Thyroid gland (tissue), 4 donors: ENCODE measurements around the gene ZNF26. TPM values are rescaled to one million over a fixed set of nuclear protein-coding genes. Genes with fewer than 3 reads are reported as not detected.

Experiments
- DNase-seq, 2 donors: peaks; one replicate each; pipeline ENCODE4 v3.0.0-alpha.2; 2019
- H3K27ac ChIP-seq, 3 donors: fragments of 200-600 bp; sonication (generic); 1 replicate in 2 of 3; 2 replicates in 1 of 3; pipeline ENCODE4 v1.5.1; 2016 to 2019; ENCODE audit warnings: mild to moderate bottlenecking in 1 of 3, moderate library complexity in 1 of 3
- H3K27me3 ChIP-seq: fragments of 200-600 bp; sonication (generic); one replicate; pipeline ENCODE4 v1.5.1; 2019
- H3K36me3 ChIP-seq, 2 donors: fragments of 200-600 bp; sonication (generic); one replicate each; pipeline ENCODE4 v1.5.1; 2016 to 2019
- H3K4me1 ChIP-seq, 2 donors: fragments of 200-600 bp; sonication (generic); one replicate each; pipeline ENCODE4 v1.5.1; 2017 to 2019
- H3K4me3 ChIP-seq, 3 donors: fragments of 200-600 bp; sonication (generic); replicated peaks in 1 of 3; 1 replicate in 2 of 3; 2 replicates in 1 of 3; pipeline ENCODE4 v1.5.1; 2016; ENCODE audit warnings: mild to moderate bottlenecking in 1 of 3
- H3K9me3 ChIP-seq: fragments of 200-600 bp; sonication (generic); one replicate; pipeline ENCODE4 v1.5.1; 2017
- CTCF ChIP-seq, 6 experiments: fragments of 200-600 bp in 3 of 6; fragments of 450-650 bp in 3 of 6; sonication (generic) in 3 of 6; IDR thresholded peaks; one replicate each; pipeline ENCODE4 v1.5.1; 2016 to 2019; ENCODE audit warnings: antibody characterized with exemption in 6 of 6, mild to moderate bottlenecking in 2 of 6, inconsistent platforms in 1 of 6, moderate library complexity in 1 of 6
- POLR2A ChIP-seq, 2 donors: fragments of 450-650 bp; IDR thresholded peaks; one replicate each; pipeline ENCODE4 v1.6.1; 2017; ENCODE audit warnings: antibody characterized with exemption in 2 of 2, mild to moderate bottlenecking in 2 of 2, moderate library complexity in 1 of 2
- WGBS, 2 donors: methylation state at CpG; one replicate each; pipeline ENCODE4 v1.1.5; 2017; 5-methylcytosine and 5-hydroxymethylcytosine counted together
- intact Hi-C: fragments of 100-400 bp; cut with DNase I; formaldehyde crosslinking; loops from one replicate; pipeline ENCODE4 v1.15.1; 2023
- total RNA-seq, 4 donors: library from RNA; depleted of rRNA; stranded (reverse); fragments of >200 nt; gene quantifications; one replicate each; pipeline ENCODE4 v1.2.3, GENCODE V29; 2016

Gene ZNF26
- total RNA-seq, 4 donors from 2014 or later: 10.3 to 25.4 (median 16.4) TPM

GRCh38 chr12:133038118-133038709, 52.0 kb downstream of the ZNF26 start:
- TF ChIP-seq CTCF (IDR thresholded peaks at IDR 0.05) (no peak), POLR2A (IDR thresholded peaks at IDR 0.05) (no peak)
- Histone ChIP-seq H3K4me3 (peak overlapping the region; percentile 78 to 89 (median 86)), H3K4me1 (peaks cover 4 to 8% of the 10 kb centered on the region in 2 donors), H3K9me3 (no peaks in the 10 kb centered on the region), H3K27me3 (no peaks in the 10 kb centered on the region), H3K27ac (peak overlapping the region; percentile 91 to 94 (median 91)), H3K36me3 (peaks cover 17 to 21% of the 10 kb centered on the region in 2 donors)
- WGBS, 2 donors: 49 to 57% methylated on average over 4 of the region's 4 CpGs
- intact Hi-C loops: no loop called here
- no peak for DNase-seq

GRCh38 chr12:133046698-133047097, 60.5 kb downstream of the ZNF26 start:
- peaks cover 12% of the 10 kb centered on the region for H3K9me3 ChIP-seq
- H3K36me3 ChIP-seq: peaks cover 76 to 88% of the 10 kb centered on the region in 2 donors
- 98 to 99% methylated on average over 3 of the region's 3 CpGs for WGBS, 2 donors

GRCh38 chr12:133057446-133057845, 71.3 kb downstream of the ZNF26 start:
- H3K27me3 ChIP-seq: no peaks in the 10 kb centered on the region
- TF ChIP-seq POLR2A (IDR thresholded peaks at IDR 0.05) (no peak), CTCF (IDR thresholded peaks at IDR 0.05) (no peak)
- H3K9me3 ChIP-seq: peaks cover 38% of the 10 kb centered on the region
- intact Hi-C loops: no loop called here
- peaks cover 47 to 51% of the 10 kb centered on the region in 2 donors for H3K36me3 ChIP-seq
- 99 to 100% methylated on average over 5 of the region's 5 CpGs for WGBS, 2 donors
- H3K4me1 ChIP-seq: no peaks in the 10 kb centered on the region
- no peak overlapping the region for H3K4me3 ChIP-seq
- no peak overlapping the region for H3K27ac ChIP-seq
- DNase-seq: no peak

More at GRCh38 chr12:133046698-133047097, 60.5 kb downstream of the ZNF26 start:
- intact Hi-C loops: no loop called here
- H3K27ac ChIP-seq: no peak overlapping the region
- no peak overlapping the region for H3K4me3 ChIP-seq
- no peaks in the 10 kb centered on the region for H3K27me3 ChIP-seq
- TF ChIP-seq POLR2A (IDR thresholded peaks at IDR 0.05) (no peak), CTCF (IDR thresholded peaks at IDR 0.05) (no peak)
- no peak for DNase-seq
- H3K4me1 ChIP-seq: no peaks in the 10 kb centered on the region

- intact Hi-C loops: no loop called here
- Histone ChIP-seq H3K36me3 (peaks cover 37 to 41% of the 10 kb centered on the region in 2 donors), H3K4me1 (no peaks in the 10 kb centered on the region), H3K27me3 (no peaks in the 10 kb centered on the region), H3K4me3 (no peak overlapping the region), H3K9me3 (peaks cover 38% of the 10 kb centered on the region), H3K27ac (no peak overlapping the region)
- WGBS, 2 donors: 96 to 97% methylated on average over 8 of the region's 8 CpGs
- TF ChIP-seq POLR2A (IDR thresholded peaks at IDR 0.05): no peak
- TF ChIP-seq CTCF (IDR thresholded peaks at IDR 0.05): no peak
- DNase-seq: no peak
Measured at GRCh38 chr12:133058203-133059113, 72.3 kb downstream of the ZNF26 start.

GRCh38 chr12:133061954-133062353, 75.8 kb downstream of the ZNF26 start:
- TF ChIP-seq CTCF (IDR thresholded peaks at IDR 0.05) (no peak), POLR2A (IDR thresholded peaks at IDR 0.05) (no peak)
- intact Hi-C loops: loop anchor here (5.0 kb wide), 1 partner anchor 135 kb away; no protein-coding TSS in a partner anchor
- Histone ChIP-seq H3K27me3 (no peaks in the 10 kb centered on the region), H3K4me3 (no peak overlapping the region), H3K4me1 (no peaks in the 10 kb centered on the region), H3K9me3 (peaks cover 25% of the 10 kb centered on the region), H3K27ac (no peak overlapping the region), H3K36me3 (peaks cover 13% of the 10 kb centered on the region in 2 donors)
- 93 to 97% methylated on average over 1 of the region's 1 CpG for WGBS, 2 donors
- DNase-seq: no peak
